ENCODE measurements around the gene FIGNL2. TPM values are rescaled to one million over a fixed set of nuclear protein-coding genes. Genes with fewer than 3 reads are reported as not detected.
A peak's percentile ranks its signal among the peaks of the same experiment; 100 is the strongest.

Gene FIGNL2
- total RNA-seq, 4 donors from 2014 or later = not detected

DNA sequence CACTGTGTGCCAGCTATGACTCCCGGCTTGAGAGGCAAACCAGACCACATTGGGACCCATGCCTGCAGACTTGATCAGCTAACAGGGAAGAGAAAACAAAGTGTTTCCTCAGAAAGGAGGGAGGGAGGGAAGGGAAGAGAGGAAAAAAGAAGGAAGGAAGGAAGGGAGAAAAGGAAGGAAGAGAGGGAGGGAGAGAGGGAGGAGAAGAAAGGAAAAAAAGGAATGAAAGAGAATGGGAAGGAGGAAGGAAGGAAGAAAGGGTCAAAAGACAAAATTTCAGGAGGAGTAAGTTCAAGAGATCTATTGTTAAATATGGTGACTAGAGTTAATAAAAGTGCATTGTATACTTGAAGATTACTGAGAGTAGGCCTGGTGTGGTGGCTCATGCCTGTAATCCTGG is 18.9 kb downstream of the FIGNL2 start:
- Histone ChIP-seq H3K27me3 (peaks cover 32% of the 10 kb centered on the region), H3K4me3 (no peak overlapping the region), H3K4me1 (peaks cover 0 to 19% (median 9%) of the 10 kb centered on the region in 4 donors), H3K27ac (no peak overlapping the region), H3K36me3 (no peaks in the 10 kb centered on the region), H3K9me3 (no peaks in the 10 kb centered on the region)
- WGBS, 2 donors (ENCODE audit: low coverage in 1 of 2) = 75% methylated on average over 1 of the region's 1 CpG; no CpG with 5 or more reads in 1 of the 2 donors
- intact Hi-C loops (cut with DNase I; ENCODE audit: low total_unique reads) (no loop called here), in situ Hi-C loops (cut with MboI; ENCODE audit: low pct_ligation_motif_present in 1 of 4, low pct_unique_long_range_greater_than_20kb in 1 of 4, low sequenced_read_pairs in 3 of 4) (loop anchor here in 2 of 4 donors (10.0 kb wide), 2 partner anchors 395 to 405 kb away; partner anchors contain the start of gene SLC4A8 (in 1 of the 2))
- TF ChIP-seq POLR2A (IDR thresholded peaks at IDR 0.05) (no peak), POLR2AphosphoS5 (IDR thresholded peaks at IDR 0.05) (no peak), EP300 (IDR thresholded peaks at IDR 0.05; ENCODE audit: low read depth) (no peak)
- TF ChIP-seq, protein P1, sequence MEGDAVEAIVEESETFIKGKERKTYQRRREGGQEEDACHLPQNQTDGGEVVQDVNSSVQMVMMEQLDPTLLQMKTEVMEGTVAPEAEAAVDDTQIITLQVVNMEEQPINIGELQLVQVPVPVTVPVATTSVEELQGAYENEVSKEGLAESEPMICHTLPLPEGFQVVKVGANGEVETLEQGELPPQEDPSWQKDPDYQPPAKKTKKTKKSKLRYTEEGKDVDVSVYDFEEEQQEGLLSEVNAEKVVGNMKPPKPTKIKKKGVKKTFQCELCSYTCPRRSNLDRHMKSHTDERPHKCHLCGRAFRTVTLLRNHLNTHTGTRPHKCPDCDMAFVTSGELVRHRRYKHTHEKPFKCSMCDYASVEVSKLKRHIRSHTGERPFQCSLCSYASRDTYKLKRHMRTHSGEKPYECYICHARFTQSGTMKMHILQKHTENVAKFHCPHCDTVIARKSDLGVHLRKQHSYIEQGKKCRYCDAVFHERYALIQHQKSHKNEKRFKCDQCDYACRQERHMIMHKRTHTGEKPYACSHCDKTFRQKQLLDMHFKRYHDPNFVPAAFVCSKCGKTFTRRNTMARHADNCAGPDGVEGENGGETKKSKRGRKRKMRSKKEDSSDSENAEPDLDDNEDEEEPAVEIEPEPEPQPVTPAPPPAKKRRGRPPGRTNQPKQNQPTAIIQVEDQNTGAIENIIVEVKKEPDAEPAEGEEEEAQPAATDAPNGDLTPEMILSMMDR (IDR thresholded peaks at IDR 0.05) = no peak
- no peak for DNase-seq

DNA sequence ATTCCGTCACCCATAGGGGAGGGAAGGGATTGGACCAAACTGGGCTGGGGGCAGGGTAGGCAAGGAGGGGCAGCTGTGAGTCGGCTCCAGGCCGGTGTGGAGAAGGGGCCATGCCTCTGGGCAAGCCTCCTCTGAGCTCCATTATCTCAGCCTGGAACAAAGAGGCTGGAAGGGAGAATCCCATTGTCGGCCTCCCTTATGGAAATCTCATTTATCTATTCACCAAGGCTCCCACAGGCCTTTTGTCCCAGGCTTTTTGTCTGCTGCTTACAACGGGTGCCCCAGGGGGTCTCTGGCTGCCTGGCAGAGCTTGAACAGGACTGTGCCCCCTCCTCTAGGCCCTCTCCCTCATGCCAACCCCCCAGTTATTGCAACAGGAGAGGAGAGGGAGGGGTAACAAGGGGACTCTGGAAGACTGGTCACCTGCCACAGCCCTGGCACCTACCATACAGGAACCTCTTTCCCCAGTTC is 19.5 kb downstream of the FIGNL2 start:
- H3K27me3 ChIP-seq = peaks cover 26% of the 10 kb centered on the region
- no peak overlapping the region for H3K4me3 ChIP-seq
- H3K36me3 ChIP-seq = no peaks in the 10 kb centered on the region
- peaks cover 0 to 19% (median 9%) of the 10 kb centered on the region in 4 donors for H3K4me1 ChIP-seq
- WGBS, 2 donors (ENCODE audit: low coverage in 1 of 2) = 83 to 93% methylated on average over 3 to 5 of the region's 5 CpGs
- TF ChIP-seq POLR2A (IDR thresholded peaks at IDR 0.05) (no peak), POLR2AphosphoS5 (IDR thresholded peaks at IDR 0.05) (no peak), EP300 (IDR thresholded peaks at IDR 0.05; ENCODE audit: low read depth) (no peak)
- TF ChIP-seq, protein P1 (IDR thresholded peaks at IDR 0.05) = no peak
- no peaks in the 10 kb centered on the region for H3K9me3 ChIP-seq
- no peak for DNase-seq
- intact Hi-C loops (cut with DNase I; ENCODE audit: low total_unique reads) (no loop called here), in situ Hi-C loops (cut with MboI; ENCODE audit: low pct_ligation_motif_present in 1 of 4, low pct_unique_long_range_greater_than_20kb in 1 of 4, low sequenced_read_pairs in 3 of 4) (loop anchor here in 2 of 4 donors (10.0 kb wide), 2 partner anchors 394 to 404 kb away; partner anchors contain the start of gene SLC4A8 (in 1 of the 2))
- H3K27ac ChIP-seq = no peak overlapping the region

GRCh38 chr12:51827925-51828818 is 20.3 kb downstream of the FIGNL2 start:
- Histone ChIP-seq H3K4me1 (peaks cover 0 to 19% (median 9%) of the 10 kb centered on the region in 4 donors), H3K4me3 (no peak overlapping the region), H3K36me3 (no peaks in the 10 kb centered on the region), H3K27me3 (peaks cover 19% of the 10 kb centered on the region), H3K27ac (peak overlapping the region in 3 of 4 donors; percentile 5 to 60 (median 43)), H3K9me3 (no peaks in the 10 kb centered on the region)
- intact Hi-C loops (cut with DNase I; ENCODE audit: low total_unique reads) = no loop called here
- TF ChIP-seq POLR2A (IDR thresholded peaks at IDR 0.05) = no peak
- peak in 1 of 3 donors; percentile 14 for TF ChIP-seq POLR2AphosphoS5 (IDR thresholded peaks at IDR 0.05)
- WGBS, 2 donors (ENCODE audit: low coverage in 1 of 2) = 55 to 60% methylated on average over 1 to 11 of the region's 11 CpGs
- peak; percentile 68 for DNase-seq
- in situ Hi-C loops (cut with MboI; ENCODE audit: low pct_ligation_motif_present in 1 of 4, low pct_unique_long_range_greater_than_20kb in 1 of 4, low sequenced_read_pairs in 3 of 4) = loop anchor here in 2 of 4 donors (10.0 kb wide), 2 partner anchors 393 to 403 kb away; partner anchors contain the start of gene SLC4A8 (in 1 of the 2)

- no peak overlapping the region for H3K27ac ChIP-seq
- TF ChIP-seq EP300 (IDR thresholded peaks at IDR 0.05; ENCODE audit: low read depth) (no peak), POLR2A (IDR thresholded peaks at IDR 0.05) (no peak), POLR2AphosphoS5 (IDR thresholded peaks at IDR 0.05) (no peak)
- TF ChIP-seq, protein P1 (IDR thresholded peaks at IDR 0.05) = no peak
- H3K4me1 ChIP-seq = peaks cover 0 to 16% (median 9%) of the 10 kb centered on the region in 4 donors
- peaks cover 7% of the 10 kb centered on the region for H3K27me3 ChIP-seq
- 84% methylated on average over 4 of the region's 4 CpGs; no CpG with 5 or more reads in 1 of the 2 donors for WGBS, 2 donors (ENCODE audit: low coverage in 1 of 2)
- H3K36me3 ChIP-seq = no peaks in the 10 kb centered on the region
- intact Hi-C loops (cut with DNase I; ENCODE audit: low total_unique reads) (no loop called here), in situ Hi-C loops (cut with MboI; ENCODE audit: low pct_ligation_motif_present in 1 of 4, low pct_unique_long_range_greater_than_20kb in 1 of 4, low sequenced_read_pairs in 3 of 4) (loop anchor here in 2 of 4 donors (10.0 kb wide), 2 partner anchors 392 to 402 kb away; partner anchors contain the start of gene SLC4A8 (in 1 of the 2))
- no peak overlapping the region for H3K4me3 ChIP-seq
- no peaks in the 10 kb centered on the region for H3K9me3 ChIP-seq
- DNase-seq = no peak
Measured at GRCh38 chr12:51826881-51827280, 21.6 kb downstream of the FIGNL2 start.
